PC-9 (cell line): ENCODE data around the gene OLFML2A. TPM values are rescaled to one million over a fixed set of nuclear protein-coding genes. Genes with fewer than 3 reads are reported as not detected.
A peak's percentile ranks its signal among the peaks of the same experiment; 100 is the strongest.

ENCODE experiments used
- BruUV-seq: library from RNA; stranded (reverse); fragments of 400-500 nt; replicated peaks from 2 replicates; lab custom pipeline; 2021; lab: Mats Ljungman, UMichigan
- CTCF ChIA-PET: fragments of 300-600 bp; sonication (Branson Sonifier 250); formaldehyde crosslinking; loops from one replicate; lab custom pipeline; 2022; ENCODE audit warnings: antibody characterized with exemption; lab: Charles Lee
- POLR2A ChIA-PET: fragments of 300-600 bp; sonication (Branson Sonifier 250); formaldehyde crosslinking; loops from one replicate; lab custom pipeline; 2022; ENCODE audit warnings: antibody characterized with exemption; ENCODE audit not compliant: unreplicated experiment; lab: Charles Lee
- DNase-seq, 2 experiments: peaks; one replicate each; pipeline versions ENCODE4 v3.0.0 to v3.0.0-alpha.2; 2015 to 2022; ENCODE audit warnings: mixed read lengths in 1 of 2
- H2AFZ ChIP-seq: fragments of 200-600 bp; sonication (generic); 2 replicates; pipeline ENCODE4 v1.8.1; 2017; ENCODE audit warnings: antibody characterized with exemption
- H3F3A ChIP-seq: fragments of 200-600 bp; sonication (generic); 2 replicates; pipeline ENCODE4 v1.8.1; 2017; ENCODE audit warnings: antibody characterized with exemption, mild to moderate bottlenecking, low read depth; ENCODE audit not compliant: insufficient read depth
- H3K27ac ChIP-seq: fragments of 200-600 bp; sonication (generic); 2 replicates; pipeline ENCODE4 v1.6.1; 2016; ENCODE audit warnings: mixed run types
- H3K27me3 ChIP-seq: fragments of 200-600 bp; sonication (generic); 2 replicates; pipeline ENCODE4 v1.6.1; 2016; ENCODE audit warnings: low read depth, mixed run types; ENCODE audit not compliant: insufficient read depth
- H3K36me3 ChIP-seq: fragments of 200-600 bp; sonication (generic); 2 replicates; pipeline ENCODE4 v1.6.1; 2016; ENCODE audit warnings: low read depth, mixed run types
- H3K4me1 ChIP-seq: fragments of 200-600 bp; sonication (generic); replicated peaks from 2 replicates; pipeline ENCODE4 v1.6.1; 2016; ENCODE audit warnings: mixed run types; ENCODE audit not compliant: insufficient read depth
- H3K4me2 ChIP-seq: fragments of 200-600 bp; sonication (generic); 2 replicates; pipeline ENCODE4 v1.6.1; 2017; ENCODE audit warnings: mixed run types
- H3K4me3 ChIP-seq: fragments of 200-600 bp; sonication (generic); 2 replicates; pipeline ENCODE4 v1.6.1; 2016; ENCODE audit warnings: mixed run types
- H3K79me2 ChIP-seq: fragments of 200-600 bp; sonication (generic); 2 replicates; pipeline ENCODE4 v1.6.1; 2017; ENCODE audit warnings: low read depth, mixed run types
- H3K9me2 ChIP-seq: fragments of 200-600 bp; sonication (generic); 2 replicates; pipeline ENCODE4 v1.8.1; 2017; ENCODE audit warnings: mild to moderate bottlenecking; ENCODE audit not compliant: insufficient read depth
- H3K9me3 ChIP-seq: fragments of 200-600 bp; sonication (generic); 2 replicates; pipeline ENCODE4 v1.8.1; 2016; ENCODE audit warnings: low read depth; ENCODE audit not compliant: insufficient read depth
- H4K20me1 ChIP-seq: fragments of 200-600 bp; sonication (generic); 2 replicates; pipeline ENCODE4 v1.8.1; 2017; ENCODE audit not compliant: insufficient read depth
- CTCF ChIP-seq: fragments of 200-600 bp; sonication (generic); conservative IDR thresholded peaks from 2 replicates; pipeline ENCODE4 v1.6.1; 2017; ENCODE audit warnings: mixed run types, antibody characterized with exemption, mild to moderate bottlenecking, moderate library complexity
- EZH2 ChIP-seq: fragments of 200-600 bp; sonication (generic); IDR thresholded peaks from 2 replicates; pipeline ENCODE4 v1.8.0; 2017; ENCODE audit warnings: antibody characterized with exemption, low read depth
- intact Hi-C: fragments of 100-400 bp; cut with micrococcal nuclease; formaldehyde crosslinking; loops from one replicate; pipeline ENCODE4 v1.10.0; 2022; ENCODE audit not compliant: unreplicated experiment
- total RNA-seq: library from RNA; stranded (reverse); gene quantifications from 2 replicates; pipeline ENCODE4 v1.2.3, GENCODE V29; 2021

OLFML2A gene
- total RNA-seq, 1 experiment from 2014 or later, result 5.7 TPM

GRCh38 chr9:124812441-124812876 is 35.5 kb downstream of the OLFML2A start:
- intact Hi-C loops, result loop anchor here (1.0 kb wide), 2 partner anchors 22 to 33 kb away; no protein-coding TSS in a partner anchor
- peaks cover 45% of the 10 kb centered on the region for H3K4me1 ChIP-seq
- no peaks in the 10 kb centered on the region for H3K79me2 ChIP-seq
- H3K9me3 ChIP-seq, result no peaks in the 10 kb centered on the region
- H3K4me2 ChIP-seq, result peak overlapping the region; percentile 97
- peak overlapping the region; percentile 94 for H3K27ac ChIP-seq
- peaks cover 33% of the 10 kb centered on the region for H3F3A ChIP-seq
- ChIA-PET CTCF (interaction anchor here (0.6 to 1.6 kb wide), 6 partner anchors 22 to 556 kb away, joined by 3 to 5 read pairs (median 4); no protein-coding TSS in a partner anchor), POLR2A (interaction anchor here (0.6 to 0.7 kb wide), 3 partner anchors 12 to 118 kb away, joined by 4 to 17 read pairs (median 6); no protein-coding TSS in a partner anchor)
- no peaks in the 10 kb centered on the region for H3K9me2 ChIP-seq
- no peak for TF ChIP-seq CTCF
- TF ChIP-seq EZH2, result no peak
- no peak overlapping the region for H2AFZ ChIP-seq
- no TSS peak for BruUV-seq
- no peaks in the 10 kb centered on the region for H3K36me3 ChIP-seq
- DNase-seq, result peak; percentile 93 to 96
- no peaks in the 10 kb centered on the region for H4K20me1 ChIP-seq
- no peak overlapping the region for H3K4me3 ChIP-seq
- no peaks in the 10 kb centered on the region for H3K27me3 ChIP-seq

GRCh38 chr9:124813041-124813440 is 36.1 kb downstream of the OLFML2A start:
- Histone ChIP-seq H3F3A (peaks cover 36% of the 10 kb centered on the region), H3K27me3 (no peaks in the 10 kb centered on the region), H3K4me3 (no peak overlapping the region), H2AFZ (no peak overlapping the region), H3K36me3 (no peaks in the 10 kb centered on the region), H3K9me3 (no peaks in the 10 kb centered on the region), H4K20me1 (no peaks in the 10 kb centered on the region), H3K4me2 (peak overlapping the region; percentile 97), H3K27ac (peak overlapping the region; percentile 94), H3K9me2 (no peaks in the 10 kb centered on the region), H3K4me1 (peaks cover 49% of the 10 kb centered on the region), H3K79me2 (no peaks in the 10 kb centered on the region)
- TF ChIP-seq CTCF (no peak), EZH2 (no peak)
- intact Hi-C loops, result no loop called here
- CTCF ChIA-PET, result interaction anchor here (0.6 to 1.6 kb wide), 4 partner anchors 27 to 555 kb away, joined by 4 to 11 read pairs (median 5); no protein-coding TSS in a partner anchor
- BruUV-seq, result no TSS peak
- POLR2A ChIA-PET, result interaction anchor here (0.6 kb wide), 1 partner anchor 21 kb away, joined by 3 read pairs; no protein-coding TSS in a partner anchor
- no peak for DNase-seq

- CTCF ChIA-PET, result interaction anchor here (1.4 to 1.6 kb wide), 3 partner anchors 26 to 39 kb away, joined by 5 to 11 read pairs (median 5); partner anchors contain the start of gene WDR38
Observed at GRCh38 chr9:124813501-124814163, 36.7 kb downstream of the OLFML2A start.

More at GRCh38 chr9:124813501-124814163, 36.7 kb downstream of the OLFML2A start:
- H3K36me3 ChIP-seq, result no peaks in the 10 kb centered on the region
- no peak for DNase-seq
- no peaks in the 10 kb centered on the region for H3K79me2 ChIP-seq
- H3K27me3 ChIP-seq, result no peaks in the 10 kb centered on the region
- no peaks in the 10 kb centered on the region for H3K9me2 ChIP-seq
- TF ChIP-seq CTCF (no peak), EZH2 (no peak)
- H3K9me3 ChIP-seq, result no peaks in the 10 kb centered on the region
- H2AFZ ChIP-seq, result no peak overlapping the region
- POLR2A ChIA-PET, result interaction anchor here (0.6 to 0.7 kb wide), 2 partner anchors 21 to 154 kb away, joined by 3 to 5 read pairs; no protein-coding TSS in a partner anchor
- peaks cover 39% of the 10 kb centered on the region for H3F3A ChIP-seq
- peak overlapping the region; percentile 94 for H3K27ac ChIP-seq
- no TSS peak for BruUV-seq
- H3K4me3 ChIP-seq, result no peak overlapping the region
- intact Hi-C loops, result no loop called here
- peak overlapping the region; percentile 97; the same call in 1 of the 2 replicates for H3K4me2 ChIP-seq
- H3K4me1 ChIP-seq, result peaks cover 54% of the 10 kb centered on the region
- no peaks in the 10 kb centered on the region for H4K20me1 ChIP-seq
